NCI-H187 (cell line): ENCODE data around the gene IGSF21.
A peak's percentile ranks its signal among the peaks of the same experiment; 100 is the strongest.

ENCODE experiments used
- DNase-seq, 2 experiments: peaks; one replicate each; lab custom pipeline; 2025; lab: John Stamatoyannopoulos, UW

Gene IGSF21

GRCh38 chr1:18329469-18330253 is 222.1 kb downstream of the IGSF21 start:
- DNase-seq, result no peak

DNA sequence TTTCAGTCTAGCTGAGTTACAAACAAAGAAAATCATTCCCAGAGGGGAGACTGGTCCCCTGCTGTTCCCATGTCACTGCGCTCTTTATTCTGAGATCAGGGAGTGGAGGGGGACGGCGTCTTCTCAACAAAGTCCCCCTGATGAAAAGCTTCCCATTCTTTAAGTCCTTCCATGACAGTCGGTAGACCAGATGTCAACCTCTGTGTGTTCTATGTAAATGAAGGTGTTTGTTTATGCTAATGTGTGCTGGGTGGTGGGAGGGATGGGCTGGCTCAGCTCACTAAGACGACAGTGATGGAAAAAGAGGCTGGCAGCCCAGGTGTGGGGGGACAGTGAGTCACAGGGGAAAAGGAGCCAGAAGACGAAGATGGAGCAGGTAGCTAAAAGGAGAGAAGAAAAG is 225.0 kb downstream of the IGSF21 start:
- no peak for DNase-seq

GRCh38 chr1:18333220-18333619 is 225.6 kb downstream of the IGSF21 start:
- DNase-seq, result no peak

DNA sequence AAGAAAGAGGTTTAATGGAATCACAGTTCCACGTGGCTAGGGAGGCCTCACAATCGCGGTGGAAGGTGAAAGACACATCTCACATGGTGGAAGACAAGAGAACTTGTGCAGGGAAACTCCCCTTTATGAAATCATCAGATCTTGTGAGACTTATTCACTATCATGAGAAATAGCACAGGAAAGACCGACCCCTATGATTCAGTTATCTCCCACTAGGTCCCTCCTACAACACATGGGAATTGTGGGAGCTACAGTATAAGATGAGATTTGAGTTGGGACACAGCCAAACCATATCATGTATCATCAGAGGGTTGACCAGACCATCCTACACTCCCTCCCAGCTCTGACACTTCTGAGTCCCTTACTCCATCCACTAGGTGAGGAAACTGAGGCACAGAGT is 229.2 kb downstream of the IGSF21 start:
- no peak for DNase-seq

GRCh38 chr1:18337757-18338156 is 230.2 kb downstream of the IGSF21 start:
- no peak for DNase-seq

GRCh38 chr1:18339161-18339560 is 231.6 kb downstream of the IGSF21 start:
- no peak for DNase-seq

GRCh38 chr1:18340158-18340764 is 232.7 kb downstream of the IGSF21 start:
- no peak for DNase-seq

GRCh38 chr1:18340787-18341186 is 233.2 kb downstream of the IGSF21 start:
- no peak for DNase-seq

DNA sequence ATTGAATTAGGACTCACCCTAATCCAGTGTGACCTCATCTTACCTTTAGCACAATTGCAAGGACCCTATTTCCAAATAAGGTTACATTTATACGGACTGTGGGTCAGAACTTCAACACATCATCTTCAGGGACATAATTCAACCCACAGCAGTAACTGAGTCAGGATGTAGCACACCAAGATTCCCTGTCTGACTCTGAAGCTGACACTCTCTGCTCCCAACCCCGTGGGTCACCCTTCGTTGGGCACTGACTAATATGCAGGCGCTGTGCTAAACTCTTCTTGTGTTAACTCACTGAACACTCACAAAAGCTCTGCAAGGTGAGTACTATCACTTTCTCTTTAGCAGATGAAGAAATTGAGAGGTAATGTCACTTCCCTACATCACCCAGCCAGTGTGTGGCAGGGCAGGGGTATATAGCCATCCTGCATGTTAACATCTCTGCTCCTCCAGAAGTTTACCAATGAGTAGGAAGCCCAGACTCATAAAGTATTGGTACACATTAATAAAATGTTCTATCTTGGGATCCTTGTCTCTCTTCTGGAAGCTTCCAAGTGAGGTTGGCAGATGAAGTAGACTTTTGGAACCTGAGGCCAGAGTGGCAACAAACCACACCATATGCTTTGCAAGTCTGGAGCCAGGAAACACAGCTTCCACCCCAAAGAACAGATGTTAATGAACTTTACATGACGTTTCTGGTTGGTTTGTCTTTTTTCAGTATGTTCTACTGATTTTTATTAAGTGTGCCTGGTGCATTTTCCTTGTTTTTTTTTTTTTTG is 233.9 kb downstream of the IGSF21 start:
- no peak for DNase-seq

DNA sequence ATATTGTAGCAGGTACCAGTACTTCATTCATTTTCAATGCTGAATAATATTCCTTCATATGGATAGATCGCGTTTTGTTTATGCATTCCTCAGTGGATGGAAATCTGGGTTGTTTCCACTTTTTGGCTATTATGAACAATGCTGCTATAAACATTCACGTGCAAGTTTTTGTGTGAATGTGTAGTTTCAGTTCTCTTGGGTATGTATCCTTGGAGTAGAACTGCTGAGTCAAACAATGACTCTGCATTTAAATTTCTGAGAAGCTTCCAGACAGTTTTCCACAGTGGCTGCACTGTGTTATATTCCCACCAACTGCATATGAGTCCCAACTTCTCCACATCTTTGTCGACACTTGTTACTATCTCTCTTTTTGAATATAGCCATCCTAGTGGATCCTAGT is 235.1 kb downstream of the IGSF21 start:
- DNase-seq, result no peak

DNA sequence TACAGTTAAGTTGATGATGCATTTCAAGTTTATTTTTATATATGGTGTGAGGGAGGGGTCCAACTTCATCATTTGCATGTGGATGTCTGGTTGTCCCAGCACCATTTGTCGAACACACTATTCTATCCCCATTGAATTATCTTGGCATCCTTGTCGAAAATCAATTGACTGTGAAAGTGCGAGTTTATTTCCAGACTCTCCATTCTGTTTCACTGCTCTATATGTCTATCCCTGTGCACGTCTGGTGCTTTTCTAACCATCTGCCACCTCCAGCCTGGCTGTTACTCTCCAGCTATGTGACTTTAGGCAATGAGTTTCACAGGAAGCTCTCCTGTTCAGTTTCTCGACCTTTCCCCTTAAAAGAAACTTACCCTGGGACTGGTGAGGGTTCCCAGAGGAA is 236.0 kb downstream of the IGSF21 start:
- DNase-seq, result no peak

DNA sequence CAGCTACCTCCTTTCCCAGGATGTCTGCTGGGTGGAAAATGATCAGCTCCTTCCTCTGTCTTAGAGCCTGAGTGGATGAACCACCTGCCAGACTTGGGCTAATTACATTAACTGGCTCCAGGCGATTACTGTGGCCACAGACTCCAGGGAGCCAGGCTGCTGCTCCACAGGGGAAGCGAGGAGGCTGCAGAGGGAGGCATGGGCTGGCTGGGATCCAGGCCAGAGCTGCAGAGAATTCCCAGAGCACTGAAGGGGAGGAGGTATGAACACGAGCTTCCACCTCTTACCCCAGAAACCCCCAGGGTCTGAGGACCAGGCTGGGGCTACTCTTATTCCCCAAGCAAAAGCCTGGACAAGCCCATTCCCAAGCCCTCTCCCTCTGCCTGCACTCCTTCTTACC is 237.2 kb downstream of the IGSF21 start:
- DNase-seq, result peak in 1 of 2 experiments; percentile 67

GRCh38 chr1:18347559-18347958 is 240.0 kb downstream of the IGSF21 start:
- no peak for DNase-seq

DNA sequence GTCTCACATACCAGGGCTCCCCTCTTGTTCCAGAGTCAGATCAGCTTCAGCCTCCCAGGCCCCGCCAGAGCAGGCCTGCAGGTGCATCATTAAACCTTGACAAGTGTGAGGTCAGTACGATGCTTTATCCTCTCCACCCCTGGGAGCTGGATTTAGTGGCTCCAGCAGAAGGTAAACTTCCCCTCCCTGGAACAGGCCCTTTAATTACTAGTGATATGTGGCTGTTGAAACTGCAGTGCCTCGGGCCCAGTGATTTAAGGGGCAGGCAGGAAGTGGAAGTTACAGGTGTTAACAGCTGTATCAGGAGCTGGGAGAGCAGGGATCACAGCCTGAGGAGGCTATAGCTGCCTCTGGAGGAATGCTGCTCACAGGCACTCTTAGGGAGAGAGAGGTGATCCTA is 240.8 kb downstream of the IGSF21 start:
- DNase-seq, result no peak

DNA sequence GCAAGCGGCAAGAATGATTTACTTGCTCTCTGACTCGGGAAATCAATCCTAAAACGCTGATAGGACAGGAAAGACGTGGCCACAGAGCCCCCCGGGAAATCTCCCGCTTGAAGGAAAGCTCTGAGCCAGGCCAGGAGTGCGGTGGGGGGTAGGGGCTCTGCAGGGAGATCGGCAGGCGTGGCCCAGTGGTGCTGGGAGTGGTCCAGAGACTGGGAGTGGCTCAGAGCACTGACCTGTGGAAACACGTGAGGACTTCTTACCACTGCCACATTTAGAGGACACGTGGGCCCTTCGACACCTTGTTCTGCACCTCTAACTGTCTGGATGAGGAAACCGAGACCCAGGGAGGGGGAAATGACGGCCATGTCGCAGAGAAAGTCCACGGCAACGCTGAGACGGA is 243.1 kb downstream of the IGSF21 start:
- DNase-seq, result no peak

DNA sequence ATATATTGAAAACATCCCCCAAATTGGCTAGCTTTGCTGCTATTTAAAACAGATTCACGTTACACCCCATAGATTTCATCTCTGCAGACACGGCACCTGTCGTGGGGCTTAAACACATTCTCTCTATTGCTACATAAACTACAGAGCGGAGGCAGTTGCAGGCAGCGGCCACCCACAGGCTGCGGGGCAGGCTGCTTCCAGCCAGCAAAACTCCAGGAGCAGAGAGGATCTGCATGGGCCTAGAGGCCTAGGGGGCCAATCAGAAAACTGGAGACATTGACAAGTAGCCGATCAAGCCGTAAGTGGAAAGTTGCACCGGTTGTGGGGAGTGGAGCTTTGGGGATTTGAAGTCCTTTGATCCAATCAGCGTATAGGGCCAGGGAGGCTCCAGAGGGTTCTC is 244.1 kb downstream of the IGSF21 start:
- no peak for DNase-seq

DNA sequence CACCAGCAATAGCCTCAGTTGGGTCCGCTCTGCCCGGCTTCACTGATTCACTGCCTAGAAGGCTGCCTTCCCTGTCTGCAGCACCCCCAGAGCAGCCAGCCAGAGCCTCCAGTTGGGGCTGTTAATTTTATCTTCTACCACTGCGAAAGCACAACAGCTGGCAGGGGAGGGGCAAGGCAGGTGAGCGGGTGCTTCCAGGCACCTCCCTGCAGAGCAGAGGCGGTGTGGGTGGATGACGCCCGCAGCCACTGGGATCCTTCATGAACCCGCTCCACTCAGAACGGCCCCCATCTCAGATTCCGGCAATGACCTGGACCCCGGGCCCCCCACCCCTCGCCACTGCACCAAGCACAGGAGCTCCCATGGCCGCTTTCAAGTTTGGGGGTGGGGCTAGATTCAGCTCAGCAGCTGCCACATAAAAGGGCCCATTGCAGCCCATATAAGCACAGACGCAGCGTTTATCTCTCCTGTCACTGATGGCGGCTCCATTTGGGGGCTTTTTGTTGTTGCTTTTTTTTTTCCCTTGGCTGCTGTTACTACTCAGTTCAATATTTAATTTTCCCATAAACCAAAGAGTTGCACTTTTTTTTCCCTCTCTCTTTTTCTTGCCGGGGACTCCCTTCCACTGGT is 245.2 kb downstream of the IGSF21 start:
- DNase-seq, result no peak

- DNase-seq, result no peak
Observed at GRCh38 chr1:18353528-18353927, 245.9 kb downstream of the IGSF21 start.

GRCh38 chr1:18353992-18354391 is 246.4 kb downstream of the IGSF21 start:
- no peak for DNase-seq

DNA sequence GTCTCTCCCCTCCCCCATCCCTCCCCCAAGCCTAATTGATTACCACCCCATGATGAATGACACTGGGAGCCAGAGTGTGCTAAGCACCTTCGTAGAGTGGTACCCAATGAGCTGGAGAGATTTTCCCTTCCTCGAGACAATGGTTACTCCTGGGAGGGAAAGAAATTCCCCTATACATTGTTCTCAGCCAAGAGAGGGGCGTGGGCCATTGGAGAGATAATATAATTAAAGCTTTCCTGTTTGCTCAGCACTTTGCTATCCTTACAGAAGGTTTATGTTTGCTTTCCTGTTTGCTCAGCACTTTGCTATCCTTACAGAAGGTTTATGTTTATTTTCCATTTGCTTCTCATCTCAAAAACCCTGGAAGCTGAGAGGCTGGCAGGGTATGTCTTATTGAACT is 247.0 kb downstream of the IGSF21 start:
- no peak for DNase-seq

DNA sequence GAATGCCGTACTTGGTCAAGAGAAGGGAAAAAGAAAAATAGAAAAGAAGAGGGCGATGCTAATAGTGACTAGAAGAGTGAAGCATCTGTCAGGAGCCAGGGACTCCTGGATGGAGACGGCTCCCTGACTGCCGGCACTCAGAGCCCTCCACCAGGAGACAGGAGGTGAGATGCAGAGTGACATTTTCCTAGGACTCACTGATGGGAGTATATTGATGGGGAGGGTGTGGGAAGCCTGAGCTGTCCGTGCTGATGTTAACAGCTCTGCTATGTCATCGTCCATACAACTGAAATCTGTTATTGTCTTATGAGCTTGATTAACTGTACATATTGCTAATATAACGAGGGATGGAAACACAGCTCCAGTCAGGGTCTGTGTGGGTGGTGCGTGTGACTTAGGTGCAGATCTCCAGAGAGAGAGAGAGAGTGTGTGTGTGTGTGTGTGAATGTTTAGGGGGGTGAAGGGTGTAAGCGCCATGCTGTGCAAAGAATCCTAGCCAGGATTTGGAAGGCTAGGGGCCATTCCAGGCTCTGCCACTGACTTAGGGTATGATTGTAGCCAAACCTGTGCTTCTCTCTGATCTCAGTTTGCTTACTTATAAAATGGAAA is 250.1 kb downstream of the IGSF21 start:
- no peak for DNase-seq

- no peak for DNase-seq
Observed at GRCh38 chr1:18358600-18358999, 251.0 kb downstream of the IGSF21 start.
